Mesenteric fat pad (tissue), 1 donor: ENCODE data around the gene GP1BB. TPM values are rescaled to one million over a fixed set of nuclear protein-coding genes. Genes with fewer than 3 reads are reported as not detected.

ENCODE experiments used
- DNase-seq: peaks from one replicate; pipeline ENCODE4 v3.0.0-alpha.2; 2020; ENCODE audit warnings: low spot score
- total RNA-seq: library from RNA; stranded (reverse); fragmentation: NEBNext Ultra II Directional; extraction: Animal tissue kit (Norgen Biotek cat#: 25700); gene quantifications from one replicate; pipeline ENCODE4 v1.2.1, GENCODE V29; 2021
- donor health status: DM: yes; HTN: yes; CAD: no.

The GP1BB gene
- total RNA-seq, 1 donor from 2014 or later = 1.8 TPM

DNA sequence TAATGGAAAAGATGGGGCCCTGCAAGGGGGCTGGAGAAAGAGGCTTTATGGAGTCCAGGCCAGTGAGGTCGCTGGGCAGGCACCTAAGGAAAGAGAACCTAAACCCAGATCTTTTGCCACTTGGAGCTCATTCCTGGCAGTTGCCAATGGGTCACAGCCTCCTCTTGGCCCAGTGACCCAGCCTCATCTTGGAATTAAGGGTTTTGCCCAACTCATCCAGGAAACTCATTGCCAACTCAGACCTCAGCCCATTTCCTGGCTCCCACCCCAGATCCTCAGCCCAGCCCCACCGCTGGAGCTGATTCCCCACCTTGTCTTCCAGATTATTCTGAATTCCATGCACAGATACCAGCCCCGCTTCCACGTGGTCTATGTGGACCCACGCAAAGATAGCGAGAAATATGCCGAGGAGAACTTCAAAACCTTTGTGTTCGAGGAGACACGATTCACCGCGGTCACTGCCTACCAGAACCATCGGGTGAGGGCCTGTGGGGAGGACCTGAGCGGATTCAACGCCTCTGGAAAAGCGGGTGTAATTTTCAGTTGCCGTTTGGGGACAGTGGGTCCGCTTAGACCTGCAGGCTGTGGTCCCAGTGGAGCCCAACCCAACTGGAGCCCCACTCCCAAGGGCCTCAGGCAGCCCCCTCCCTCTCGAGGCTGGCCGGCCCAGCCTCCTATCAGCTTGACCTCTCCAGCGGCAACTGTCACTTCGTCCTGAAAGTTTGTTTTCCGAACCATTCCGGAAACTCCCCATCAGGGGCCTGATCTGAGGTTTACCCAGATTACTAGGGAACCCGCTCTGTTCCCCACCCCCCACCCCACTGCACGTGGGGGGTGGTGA is 41.5 kb downstream of the GP1BB start:
- DNase-seq = no peak

DNA sequence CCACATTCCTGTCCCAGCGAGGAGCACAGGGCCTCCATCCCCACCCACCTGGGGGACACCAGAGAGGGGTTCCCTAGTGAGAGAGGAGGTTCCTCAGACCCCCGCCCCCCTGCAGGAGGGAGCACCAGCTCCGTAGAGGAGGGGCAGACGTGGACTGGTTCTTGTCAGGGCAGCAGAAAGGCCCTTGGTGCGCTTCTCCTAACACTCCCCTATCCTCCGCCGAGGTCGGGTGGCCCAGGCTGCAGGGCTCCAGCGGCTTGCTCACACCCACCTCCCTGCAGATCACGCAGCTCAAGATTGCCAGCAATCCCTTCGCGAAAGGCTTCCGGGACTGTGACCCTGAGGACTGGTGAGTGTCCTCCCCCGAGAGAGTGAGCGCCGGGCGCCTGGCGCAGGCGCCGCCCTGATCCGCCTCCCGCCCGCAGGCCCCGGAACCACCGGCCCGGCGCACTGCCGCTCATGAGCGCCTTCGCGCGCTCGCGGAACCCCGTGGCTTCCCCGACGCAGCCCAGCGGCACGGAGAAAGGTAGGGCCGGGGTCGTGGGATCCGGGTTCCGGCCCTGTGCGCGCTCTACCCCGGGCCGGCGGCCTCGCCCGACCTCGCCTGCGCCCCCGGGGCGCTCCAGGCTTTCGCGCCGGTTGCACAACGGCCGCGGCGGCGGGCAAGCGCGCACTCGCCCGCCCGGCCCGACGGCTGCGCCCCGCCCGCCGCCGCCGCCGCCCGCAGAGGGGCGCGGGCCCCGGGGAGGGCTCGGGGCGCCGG is 42.3 kb downstream of the GP1BB start:
- no peak for DNase-seq

DNA sequence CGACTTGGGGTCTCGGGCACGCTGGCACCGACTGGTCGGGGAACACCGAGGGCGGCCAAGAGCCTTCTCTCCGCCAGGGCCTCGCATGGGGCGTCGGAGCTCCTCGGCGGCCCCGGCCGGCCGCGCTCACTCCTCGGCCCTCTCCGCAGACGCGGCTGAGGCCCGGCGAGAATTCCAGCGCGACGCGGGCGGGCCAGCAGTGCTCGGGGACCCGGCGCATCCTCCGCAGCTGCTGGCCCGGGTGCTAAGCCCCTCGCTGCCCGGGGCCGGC is 42.8 kb downstream of the GP1BB start:
- no peak for DNase-seq

DNA sequence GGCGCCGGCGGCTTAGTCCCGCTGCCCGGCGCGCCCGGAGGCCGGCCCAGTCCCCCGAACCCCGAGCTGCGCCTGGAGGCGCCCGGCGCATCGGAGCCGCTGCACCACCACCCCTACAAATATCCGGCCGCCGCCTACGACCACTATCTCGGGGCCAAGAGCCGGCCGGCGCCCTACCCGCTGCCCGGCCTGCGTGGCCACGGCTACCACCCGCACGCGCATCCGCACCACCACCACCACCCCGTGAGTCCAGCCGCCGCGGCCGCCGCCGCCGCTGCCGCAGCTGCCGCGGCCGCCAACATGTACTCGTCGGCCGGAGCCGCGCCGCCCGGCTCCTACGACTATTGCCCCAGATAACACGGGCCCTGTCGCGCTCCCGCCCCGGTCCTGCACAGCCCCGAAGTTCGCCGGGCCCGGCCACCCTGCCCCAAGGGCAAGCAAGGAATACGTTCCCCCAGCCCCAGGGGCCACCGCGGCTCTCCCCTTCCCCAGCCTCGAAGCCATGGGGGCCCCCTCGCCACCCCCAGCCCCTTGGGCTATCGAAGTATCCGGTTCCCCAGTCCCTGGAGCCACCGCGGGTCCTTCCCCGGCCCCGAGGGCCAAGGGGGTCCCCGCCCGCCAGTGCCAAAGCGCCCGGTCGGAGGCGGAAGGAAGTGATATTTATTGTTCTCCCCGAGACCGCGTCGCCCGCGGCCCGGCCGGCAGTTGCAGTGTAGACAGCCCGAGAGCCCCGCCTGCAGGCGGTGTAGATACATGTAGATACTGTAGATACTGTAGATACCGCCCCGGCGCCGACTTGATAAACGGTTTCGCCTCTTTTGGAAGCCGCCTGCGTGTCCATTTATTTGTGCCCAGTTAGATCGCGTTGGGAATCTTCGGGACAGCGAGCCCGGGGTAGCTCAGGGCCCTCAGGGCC is 43.4 kb downstream of the GP1BB start:
- DNase-seq = no peak

DNA sequence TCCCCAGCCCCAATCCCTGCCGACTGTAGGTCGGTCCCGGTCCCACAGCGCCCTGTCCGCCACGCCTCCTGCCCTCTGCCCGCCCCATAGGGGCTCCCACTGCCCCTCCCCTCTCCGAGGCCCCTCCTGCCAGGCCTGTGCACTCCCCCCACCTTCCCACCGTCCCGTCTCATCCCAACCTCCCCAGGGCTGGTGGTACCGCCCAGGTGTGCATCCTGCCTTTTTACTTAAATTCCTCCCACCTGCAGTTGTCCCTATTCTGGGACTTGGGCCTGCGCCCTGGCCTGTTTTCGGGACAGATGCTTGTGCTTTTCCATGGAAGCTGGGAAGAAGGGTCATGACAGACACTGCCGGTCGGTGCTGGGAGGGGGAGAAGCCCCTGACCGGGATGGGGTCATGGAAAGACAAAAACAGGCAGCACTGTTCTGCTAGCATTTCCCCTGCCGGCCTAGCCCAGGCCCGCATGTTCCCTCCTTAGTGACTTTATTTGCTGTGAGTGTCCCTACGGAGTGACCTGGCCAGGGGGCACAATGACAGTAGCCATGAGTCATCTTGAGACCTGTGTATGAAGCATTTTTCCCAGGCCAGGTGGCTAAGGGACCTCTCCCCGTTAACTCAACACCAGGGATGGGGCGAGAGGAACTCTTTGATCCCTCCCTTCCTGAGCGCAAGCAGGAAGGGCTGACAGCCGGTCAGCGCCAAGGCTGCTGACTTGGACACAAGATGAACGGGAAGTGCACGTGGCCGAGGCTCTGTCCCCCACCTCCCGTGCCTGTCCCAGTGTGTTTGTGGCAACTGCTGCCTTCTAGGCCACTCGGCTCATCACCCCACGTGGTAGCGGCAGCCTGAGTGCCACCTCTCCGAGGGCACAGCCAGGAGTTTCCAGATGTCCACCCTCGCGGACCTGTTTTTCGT is 44.3 kb downstream of the GP1BB start:
- DNase-seq = no peak

DNA sequence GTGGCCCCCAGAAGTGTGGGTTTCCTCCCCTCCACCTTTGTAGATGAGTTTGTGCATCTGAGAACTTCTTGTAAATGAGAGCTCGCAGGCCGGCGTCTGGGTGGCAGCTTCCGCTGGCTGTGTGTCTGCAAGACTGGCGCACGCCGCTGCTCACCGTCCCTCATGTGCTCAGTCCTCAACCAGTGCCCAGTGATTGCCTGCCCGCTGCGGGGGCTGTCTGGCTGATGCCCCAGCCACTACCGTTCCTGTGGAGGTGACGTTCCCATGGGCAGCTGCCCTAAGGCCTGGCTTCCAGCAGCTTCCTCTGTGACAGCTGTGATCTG is 46.0 kb downstream of the GP1BB start:
- no peak for DNase-seq

DNA sequence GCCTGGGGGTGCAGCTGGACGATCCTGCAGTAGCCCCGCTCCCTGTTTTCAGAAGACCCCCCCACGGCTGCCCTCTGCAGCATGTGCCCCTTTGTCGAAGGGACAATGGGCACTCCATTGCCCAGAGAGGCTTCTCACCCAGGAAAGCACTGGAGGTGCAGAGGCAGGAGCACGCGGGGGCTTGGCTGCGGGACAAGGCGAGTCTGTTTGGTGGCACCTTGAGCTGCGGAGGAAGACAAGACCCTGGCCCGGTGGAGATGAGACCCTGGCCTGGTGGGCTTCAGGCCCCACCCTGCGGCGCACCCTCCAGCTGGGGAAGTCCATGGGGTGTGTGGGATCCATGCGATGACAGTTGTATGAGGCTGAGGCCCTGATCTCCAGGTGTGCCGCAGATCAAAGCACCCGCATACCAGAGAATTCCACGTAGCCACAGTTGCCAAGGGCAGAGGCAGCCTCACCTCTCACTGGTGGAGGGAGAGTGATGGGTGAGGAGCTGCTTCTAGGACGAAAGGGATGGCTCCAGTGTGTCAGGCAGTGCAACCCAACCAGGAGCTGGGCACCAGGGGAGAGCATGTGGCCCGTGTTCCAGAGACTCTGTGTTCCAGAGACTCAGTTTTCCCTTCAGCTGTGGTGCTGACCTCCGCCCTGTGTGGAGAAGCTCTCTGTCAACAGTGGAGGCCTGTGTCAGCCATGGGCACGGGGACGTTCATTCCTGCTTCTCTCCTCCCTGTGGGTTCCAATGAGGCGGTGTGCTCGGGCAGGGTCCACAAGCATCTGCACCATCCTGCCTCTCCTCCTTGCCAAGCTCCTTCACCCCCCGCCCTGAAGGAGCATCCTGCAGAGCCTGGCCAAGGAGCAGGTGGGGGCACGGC is 47.2 kb downstream of the GP1BB start:
- DNase-seq = no peak

DNA sequence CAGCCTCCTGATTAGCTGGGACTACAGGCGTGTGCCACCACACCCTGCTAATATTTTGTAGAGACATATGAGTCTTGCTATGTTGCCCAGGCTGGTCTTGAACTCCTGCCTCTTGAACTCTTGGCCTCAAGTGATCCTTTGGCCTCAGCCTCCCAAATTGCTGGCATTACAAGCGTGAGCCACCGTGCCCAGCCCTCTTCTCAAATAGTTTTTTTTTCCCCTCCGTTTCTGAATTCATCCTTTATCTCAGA is 49.0 kb downstream of the GP1BB start:
- no peak for DNase-seq

DNA sequence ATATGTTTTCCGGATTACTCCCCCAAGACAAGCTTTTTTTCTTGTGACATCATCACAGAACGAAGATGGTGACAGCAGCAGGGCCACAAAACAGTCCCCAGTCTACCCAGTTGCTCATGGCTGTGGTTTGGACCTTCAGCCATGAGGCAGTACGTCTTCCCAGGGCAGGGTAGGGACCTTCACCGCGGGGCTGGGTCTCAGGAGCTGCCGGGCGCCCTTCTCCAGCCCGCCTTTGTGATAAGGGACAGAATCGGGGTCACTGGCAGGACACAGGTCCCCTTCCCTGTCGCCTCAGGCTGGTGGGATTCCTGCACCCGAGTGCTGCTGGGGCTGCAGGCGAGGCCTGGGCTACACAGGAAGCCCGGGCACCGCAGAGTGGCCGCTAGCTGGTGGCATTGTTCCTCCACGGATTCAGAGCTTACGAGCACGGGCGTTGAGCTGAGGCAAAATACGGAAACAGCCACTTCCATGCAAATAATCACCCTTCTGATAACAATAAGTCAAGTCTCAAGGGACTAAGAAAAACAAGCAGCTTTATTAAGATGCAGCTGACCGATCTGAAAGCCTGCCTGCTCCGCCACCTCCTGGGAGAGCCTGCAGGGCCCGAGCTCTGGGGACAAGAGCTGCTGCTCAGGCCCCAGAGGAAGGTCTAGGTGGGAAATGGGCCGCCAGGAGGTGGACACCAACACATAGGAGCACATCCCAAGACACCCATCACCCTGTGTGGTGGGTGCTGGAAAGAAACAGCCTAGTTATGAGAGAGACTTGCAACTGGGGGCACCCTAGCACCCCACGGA is 49.5 kb downstream of the GP1BB start:
- DNase-seq = no peak

DNA sequence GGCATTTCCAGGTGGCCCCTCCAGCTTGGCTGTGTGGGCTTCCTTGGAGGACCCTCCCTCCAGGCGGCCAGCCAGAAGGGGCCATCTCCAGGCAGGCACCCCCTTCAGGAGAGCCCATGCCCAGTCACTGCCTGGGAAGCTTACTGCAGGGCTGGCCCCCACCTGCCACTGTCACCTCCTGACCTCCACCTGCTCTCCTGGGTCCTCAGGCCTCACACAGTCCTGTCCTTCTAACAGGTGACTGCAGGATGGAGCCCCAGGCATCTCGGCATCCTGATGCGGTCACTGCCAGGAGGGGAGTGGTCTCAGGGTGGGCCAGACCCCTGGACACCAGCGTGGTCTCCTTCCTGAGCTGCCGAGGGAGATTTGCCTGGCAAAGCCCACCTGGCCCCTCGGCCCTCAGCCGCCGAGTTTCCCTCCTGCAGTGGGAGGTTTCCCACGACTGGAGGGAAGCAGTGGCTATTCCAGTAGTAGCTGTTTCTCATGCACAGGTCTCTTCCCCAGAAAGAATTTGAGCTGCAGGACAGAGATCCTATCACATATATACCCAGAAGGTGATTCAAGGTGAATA is 50.2 kb downstream of the GP1BB start:
- no peak for DNase-seq

Other genes with a start within 250 kb of the GP1BB start
- 55.4 TPM for gene UFD1, start 244.3 kb upstream of the GP1BB start, total RNA-seq
- not detected for gene CDC45, start 243.6 kb upstream of the GP1BB start, total RNA-seq
- gene CLDN5, start 199.1 kb upstream of the GP1BB start, total RNA-seq = 151 TPM
- 7.0 TPM for gene SEPTIN5, start 9.0 kb upstream of the GP1BB start, total RNA-seq
- gene TBX1, start 37.2 kb downstream of the GP1BB start, total RNA-seq = 3.0 TPM
- gene GNB1L, start 131.3 kb downstream of the GP1BB start, total RNA-seq = 4.2 TPM
- 8.4 TPM for gene RTL10, start 131.3 kb downstream of the GP1BB start, total RNA-seq
- gene COMT, start 218.2 kb downstream of the GP1BB start, total RNA-seq = 144 TPM
- 20.2 TPM for gene TXNRD2, start 218.3 kb downstream of the GP1BB start, total RNA-seq